Hematopoietic multipotent progenitor cell treated with erythropoietin and hydrocortisone succinate and interleukin-3 and kit ligand, for 15 days (in vitro differentiated cells): ENCODE results near the gene PBX4.

Experiments
- DNase-seq: peaks from one replicate; pipeline ENCODE4 v3.0.0-alpha.2; 2015; ENCODE audit warnings: low spot score

The PBX4 gene

GRCh38 chr19:19649155-19649554, 30.7 kb upstream of the PBX4 start:
- DNase-seq = no peak

GRCh38 chr19:19647037-19647835, 28.7 kb upstream of the PBX4 start:
- DNase-seq = no peak

- DNase-seq = no peak
Observed at GRCh38 chr19:19645233-19645870, 26.9 kb upstream of the PBX4 start.

GRCh38 chr19:19644054-19644388, 25.5 kb upstream of the PBX4 start:
- no peak for DNase-seq

GRCh38 chr19:19643158-19644053, 24.9 kb upstream of the PBX4 start, which contains the start of gene GMIP:
Gene GMIP (minus strand): TSS chr19:19643657. CDS start chr19:19643529, 128 bp downstream.
- DNase-seq = peak; percentile 82

- no peak for DNase-seq
Observed at GRCh38 chr19:19642506-19643157, 24.1 kb upstream of the PBX4 start.

DNA sequence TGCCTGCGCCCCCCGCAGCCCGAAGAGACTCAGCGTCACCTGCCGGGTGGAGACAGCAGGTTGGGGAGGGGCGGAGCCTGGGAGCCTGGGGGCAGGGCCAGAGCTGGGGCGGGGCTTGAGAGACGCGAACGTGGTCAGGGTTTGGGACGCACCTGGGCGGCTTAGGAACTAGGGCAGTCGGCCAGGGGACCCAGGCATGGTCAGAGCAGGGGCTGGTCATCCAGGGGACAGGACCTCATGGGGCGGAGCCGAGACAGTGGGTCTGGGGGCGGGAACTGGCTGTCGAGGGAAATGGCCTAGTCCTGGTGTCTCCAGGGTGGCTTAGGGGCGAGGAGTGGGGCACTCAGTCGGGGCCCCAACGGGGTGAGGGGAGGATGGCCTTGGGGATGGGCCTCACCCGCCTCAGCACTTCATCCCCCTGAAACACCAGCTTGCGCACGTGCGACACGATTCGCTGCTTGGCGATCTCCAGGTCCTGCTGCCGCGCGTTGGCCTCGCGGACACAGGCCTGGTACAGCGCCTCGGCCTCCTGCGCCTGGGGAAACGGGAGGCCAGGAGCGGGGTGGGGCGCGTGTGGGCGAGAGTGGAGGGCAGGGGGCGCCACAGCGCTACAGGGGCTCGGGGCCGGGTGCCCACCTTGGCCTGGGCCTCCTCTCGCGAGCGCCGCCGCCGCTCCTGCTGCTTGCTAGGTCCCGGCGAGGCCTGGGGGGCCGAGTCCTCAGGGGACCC, 19.2 kb upstream of the PBX4 start:
- DNase-seq = no peak

GRCh38 chr19:19637186-19637522, 18.7 kb upstream of the PBX4 start:
- no peak for DNase-seq

- no peak for DNase-seq
Observed at GRCh38 chr19:19636573-19637185, 18.2 kb upstream of the PBX4 start.

DNA sequence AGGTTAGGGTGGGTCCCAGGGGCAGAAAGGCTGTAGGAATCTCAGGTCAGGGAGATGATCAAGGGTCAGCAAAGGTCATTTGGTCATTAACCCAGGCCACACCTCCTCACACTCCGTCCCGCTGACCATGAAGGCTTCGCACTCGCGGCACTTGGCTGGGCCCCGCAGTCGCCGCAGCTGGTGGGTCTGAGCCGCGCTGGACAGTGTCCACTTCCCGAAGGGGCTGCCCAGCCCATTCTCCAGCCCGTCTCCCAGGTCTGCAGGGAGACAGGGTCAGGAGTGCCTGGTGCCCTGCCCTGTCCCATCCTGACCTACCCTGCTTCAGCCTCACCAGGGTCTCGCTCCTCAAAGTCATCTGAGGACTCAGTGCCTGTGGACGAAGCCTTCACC, 16.8 kb upstream of the PBX4 start:
- no peak for DNase-seq

DNA sequence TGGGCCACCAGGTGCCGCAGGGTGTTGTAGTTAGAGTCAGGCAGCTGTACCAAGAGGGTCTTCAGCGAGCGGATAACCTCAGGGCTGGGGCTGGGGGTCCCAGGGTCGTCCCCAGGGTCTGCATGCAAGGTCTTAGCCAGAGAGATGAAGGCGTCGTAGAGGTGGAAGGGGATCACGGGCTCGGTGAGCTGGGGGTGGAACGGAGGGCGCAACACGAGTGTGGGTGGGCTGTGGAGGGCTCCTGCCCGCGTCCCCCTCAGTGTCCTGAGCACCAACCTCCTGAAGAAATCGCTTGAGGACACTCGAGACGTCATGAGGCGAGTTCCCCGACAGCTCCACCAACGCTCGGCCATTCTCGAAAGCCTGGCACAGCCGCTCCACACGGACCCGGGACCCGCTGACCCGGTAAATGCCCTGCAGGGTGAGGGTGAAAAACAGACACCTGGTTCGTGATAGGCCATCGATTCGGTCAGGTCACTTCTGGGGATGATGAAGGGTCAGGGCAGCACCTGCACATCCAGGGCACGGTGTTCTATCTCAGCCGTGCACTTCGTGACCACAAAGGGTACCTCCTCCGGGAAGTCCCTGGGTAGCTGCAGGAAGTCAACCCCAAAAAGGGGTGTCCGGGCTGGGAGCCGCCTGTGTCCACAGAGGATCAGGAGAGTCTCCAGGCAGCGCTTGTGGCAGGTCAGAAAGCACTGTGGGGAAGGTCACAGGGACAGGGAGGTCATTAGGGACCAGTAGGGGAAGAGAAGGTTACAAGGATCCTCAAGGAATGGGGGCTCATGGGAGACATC, 16.2 kb upstream of the PBX4 start:
- no peak for DNase-seq

- DNase-seq = no peak
Observed at GRCh38 chr19:19633711-19634515, 15.4 kb upstream of the PBX4 start.

GRCh38 chr19:19632661-19633060, 14.2 kb upstream of the PBX4 start:
- DNase-seq = no peak

GRCh38 chr19:19631346-19631745, 12.9 kb upstream of the PBX4 start:
- DNase-seq = no peak

GRCh38 chr19:19630426-19630825, 11.9 kb upstream of the PBX4 start:
- DNase-seq = no peak

GRCh38 chr19:19630062-19630414, 11.6 kb upstream of the PBX4 start:
- DNase-seq = no peak

- no peak for DNase-seq
Observed at GRCh38 chr19:19628501-19629134, 10.1 kb upstream of the PBX4 start.

- DNase-seq = no peak
Observed at GRCh38 chr19:19627621-19628500, 9.4 kb upstream of the PBX4 start, which contains the start of gene LPAR2. Gene LPAR2 (minus strand): TSS chr19:19628220. CDS start chr19:19627275, 945 bp downstream.
